HG03575 (cell line): ENCODE results near the gene ZNF468.
"Not testable (repeated sequence)": the region's sequence is repeated elsewhere in the genome, so short reads cannot be mapped to it uniquely, and the experiment has no call there.

Source experiments
- ATAC-seq: cut with Tn5 transposase; IDR thresholded peaks from one replicate; pipeline ENCODE4 v1.9.1; 2021; ENCODE audit not compliant: unreplicated experiment, insufficient number of reproducible peaks, low FRiP score; ENCODE audit errors: extremely low read depth

The ZNF468 gene

DNA sequence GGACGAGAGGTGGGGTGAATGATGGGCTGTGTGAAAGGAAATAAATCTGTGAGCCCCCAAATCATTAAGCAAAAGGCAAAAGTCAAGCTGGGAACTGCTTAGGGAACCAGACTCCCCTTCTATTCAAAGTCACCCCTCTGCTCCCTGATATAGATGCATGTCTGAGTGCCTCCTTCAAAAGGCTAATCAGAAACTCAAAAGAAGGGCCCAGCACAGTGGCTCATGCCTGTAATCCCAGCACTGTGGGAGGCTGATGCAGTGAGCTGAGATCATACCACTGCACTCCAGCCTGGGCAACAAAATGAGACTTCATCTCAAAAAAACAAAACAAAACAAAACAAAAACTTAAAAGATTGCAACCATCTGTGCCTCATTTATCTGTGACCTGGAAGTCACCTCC lies 23.1 kb downstream of the ZNF468 start:
- not testable (repeated sequence) for ATAC-seq

GRCh38 chr19:52833541-52833940 lies 23.9 kb downstream of the ZNF468 start:
- not testable (repeated sequence) for ATAC-seq

- ATAC-seq = not testable (repeated sequence)
These were observed 27.6 kb downstream of the ZNF468 start for GRCh38 chr19:52829866-52830265.

DNA sequence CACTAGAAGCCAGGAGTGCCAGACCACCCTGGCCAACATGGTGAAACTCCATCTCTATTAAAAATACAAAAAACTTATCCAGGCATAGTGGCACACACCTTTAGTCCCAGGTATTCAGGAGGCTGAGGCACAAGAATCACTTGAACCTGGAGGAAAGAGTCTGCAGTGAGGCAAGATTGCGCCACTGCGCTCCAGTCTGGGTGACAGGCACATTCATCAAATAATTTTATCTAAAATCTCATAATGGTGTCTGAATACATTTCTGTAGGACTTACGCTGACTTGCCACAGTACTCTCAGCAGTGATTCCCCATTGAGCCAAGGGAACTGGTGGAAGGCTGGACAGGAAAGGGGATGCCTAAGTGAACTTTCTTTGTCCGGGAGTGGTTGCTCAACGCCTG lies 31.7 kb downstream of the ZNF468 start:
- ATAC-seq = no peak

DNA sequence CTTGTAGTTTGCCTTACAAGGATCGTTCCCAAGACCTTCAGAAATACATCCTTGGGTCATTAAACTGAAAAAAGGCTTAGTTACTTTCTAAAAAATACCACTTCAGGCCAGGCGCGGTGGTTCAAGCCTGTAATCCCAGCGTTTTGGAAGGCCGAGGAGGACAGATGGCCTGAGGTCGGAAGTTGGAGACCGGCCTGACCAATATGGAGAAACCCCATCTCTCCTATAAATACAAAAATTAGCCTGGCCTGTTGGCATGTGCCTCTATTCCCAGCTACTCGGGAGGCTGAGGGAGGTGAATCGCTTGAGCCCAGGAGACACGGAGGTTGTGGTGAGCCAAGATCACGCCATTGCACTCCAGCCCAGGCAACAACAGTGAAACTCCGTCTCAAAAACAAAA lies 33.7 kb downstream of the ZNF468 start:
- no peak for ATAC-seq

GRCh38 chr19:52821204-52821960 lies 36.0 kb downstream of the ZNF468 start, which contains the start of gene ZNF28:
ZNF28 (minus strand) TSS chr19:52821633; CDS start chr19:52817958, 3,675 bp downstream.
- not testable (repeated sequence) for ATAC-seq

DNA sequence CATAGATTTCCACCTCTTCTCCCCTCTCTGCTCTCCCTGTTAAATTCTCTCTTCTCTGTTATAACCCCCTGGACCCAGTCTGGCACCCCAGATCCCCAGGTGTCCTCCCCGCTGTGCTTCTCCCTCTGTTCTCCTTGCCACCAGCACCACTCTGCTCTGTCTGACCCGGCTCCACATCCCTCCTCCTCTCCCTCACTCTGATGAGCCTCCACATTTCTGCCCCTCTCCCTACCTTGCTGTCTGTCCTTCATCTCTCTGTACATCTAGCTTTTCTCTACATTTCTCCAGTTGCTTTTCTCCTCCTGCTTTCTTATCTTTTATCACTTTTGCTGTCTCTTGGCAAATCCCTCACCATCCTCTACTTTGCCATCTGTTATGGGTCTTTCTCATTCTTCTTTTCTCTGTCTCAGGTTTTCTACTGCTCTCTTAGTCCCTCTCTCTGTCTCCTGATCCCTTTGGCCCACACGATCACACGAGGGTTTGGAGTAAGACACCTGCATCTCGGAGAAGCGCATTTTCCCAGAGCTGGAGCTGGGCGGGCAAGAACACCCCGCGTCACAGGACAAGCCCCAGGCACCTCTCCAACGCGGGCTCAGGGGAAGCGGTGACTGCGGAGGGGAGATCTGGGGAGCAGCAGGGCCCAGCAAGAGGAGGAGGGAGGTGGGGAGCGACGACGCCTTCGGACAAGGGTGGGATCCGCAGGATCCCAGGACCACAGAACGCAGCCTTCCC lies 36.8 kb downstream of the ZNF468 start:
- ATAC-seq = not testable (repeated sequence)

DNA sequence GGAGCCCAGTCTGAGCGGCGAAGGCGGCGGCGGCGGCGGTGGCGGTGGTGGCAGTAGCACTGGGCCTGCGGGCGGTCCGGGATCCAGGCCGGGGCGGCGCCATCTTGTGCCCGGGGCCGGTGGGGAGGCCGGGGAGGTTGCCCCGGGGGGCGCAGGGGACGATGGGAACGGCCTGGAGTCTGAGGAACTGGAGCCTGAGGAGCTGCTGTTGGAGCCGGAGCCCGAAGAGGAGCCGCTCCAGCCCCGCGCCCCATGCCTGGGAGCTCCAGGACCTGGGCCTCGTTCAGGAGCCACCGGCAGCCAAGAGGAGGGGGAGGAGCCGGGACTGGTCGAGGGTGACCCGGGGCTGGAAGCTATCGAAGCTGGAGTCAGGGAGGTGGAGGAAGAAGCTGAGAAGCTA lies 47.6 kb downstream of the ZNF468 start:
- ATAC-seq = no peak

DNA sequence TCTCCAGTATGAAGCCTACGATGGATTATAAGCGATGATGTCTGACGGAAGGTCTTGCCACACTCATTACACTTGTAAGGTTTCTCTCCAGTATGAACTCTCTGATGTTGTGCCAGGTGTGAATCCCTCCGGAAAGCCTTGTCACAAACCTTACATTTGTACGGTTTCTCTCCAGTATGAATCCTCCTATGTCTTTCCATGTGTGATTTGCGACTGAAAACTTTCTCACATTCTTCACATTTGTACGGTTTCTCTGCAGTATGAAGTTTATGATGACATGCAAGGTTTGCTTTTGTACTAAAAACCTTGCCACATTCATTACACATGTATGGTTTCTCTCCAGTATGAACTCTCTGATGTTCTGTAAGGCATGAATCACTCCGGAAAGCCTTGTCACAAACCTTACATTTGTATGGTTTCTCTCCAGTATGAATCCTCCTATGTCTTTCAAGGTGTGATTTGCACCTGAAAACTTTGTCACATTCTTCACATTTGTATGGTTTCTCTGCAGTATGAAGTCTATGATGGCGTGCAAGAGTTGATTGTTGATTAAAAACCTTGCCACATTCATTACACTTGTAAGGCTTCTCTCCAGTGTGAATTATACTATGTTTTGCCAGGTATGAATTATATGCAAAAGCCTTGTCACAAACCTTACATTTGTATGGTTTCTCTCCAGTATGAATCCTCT lies 57.3 kb downstream of the ZNF468 start:
- ATAC-seq = not testable (repeated sequence)

DNA sequence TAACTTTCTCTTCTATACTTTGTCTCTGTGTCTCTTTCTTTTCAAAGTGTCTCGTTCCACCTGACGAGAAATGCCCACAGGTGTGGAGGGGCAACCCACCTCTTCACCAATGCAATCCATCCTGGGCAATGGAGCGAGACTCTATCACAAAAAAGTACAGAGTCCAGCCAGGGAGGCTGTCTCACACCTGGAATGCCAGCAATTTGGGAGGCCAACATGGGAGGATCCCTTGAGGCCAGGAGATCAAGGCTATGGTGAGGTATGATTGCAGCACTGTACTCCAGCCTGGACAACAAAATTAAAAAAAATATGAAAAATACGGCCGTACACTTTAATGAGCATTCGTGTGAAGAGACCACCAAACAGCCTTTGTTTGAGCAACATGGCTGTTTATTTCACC lies 68.0 kb downstream of the ZNF468 start:
- no peak for ATAC-seq
